Uterus (tissue), 2 donors: ENCODE results near the gene TEX14.
"Not testable (repeated sequence)": the region's sequence is repeated elsewhere in the genome, so short reads cannot be mapped to it uniquely, and the experiment has no call there.

Source experiments
- CTCF ChIP-seq, 4 experiments: fragments of 200-600 bp in 2 of 4; fragments of 450-650 bp in 2 of 4; sonication (generic) in 2 of 4; IDR thresholded peaks; one replicate each; pipeline ENCODE4 v1.5.1; 2016 to 2019; ENCODE audit warnings: antibody characterized with exemption in 4 of 4, mild to moderate bottlenecking in 2 of 4, moderate library complexity in 1 of 4
- POLR2A ChIP-seq, 2 donors: fragments of 450-650 bp; IDR thresholded peaks; one replicate each; pipeline ENCODE4 v1.6.1; 2016; ENCODE audit warnings: antibody characterized with exemption in 2 of 2, mild to moderate bottlenecking in 1 of 2, moderate library complexity in 1 of 2

DNA sequence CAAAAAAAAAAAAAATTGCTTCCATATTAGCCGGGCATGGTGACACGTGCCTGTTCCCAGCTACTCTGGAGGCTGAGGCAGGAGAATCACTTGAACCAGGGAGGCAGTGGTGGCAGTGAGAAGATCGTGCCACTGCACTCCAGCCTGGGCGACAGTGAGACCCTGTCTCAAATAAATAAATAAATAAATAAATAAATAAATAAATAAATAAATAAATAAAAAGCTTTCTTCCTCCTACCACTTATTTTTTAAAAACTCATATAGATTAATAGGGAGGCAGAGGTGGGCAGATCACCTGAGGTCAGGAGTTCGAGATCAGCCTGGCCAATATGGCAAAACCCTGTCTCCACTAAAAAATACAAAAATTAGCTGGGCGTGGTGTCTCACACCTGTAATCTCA is 7.4 kb downstream of the TEX14 start:
- not testable (repeated sequence) for TF ChIP-seq CTCF, POLR2A (IDR thresholded peaks at IDR 0.05)
